ENCODE measurements around the gene GALNT11.

Gene GALNT11

GRCh38 chr7:152158801-152159587 lies 133.5 kb downstream of the GALNT11 start:
- DNase-seq: no peak

DNA sequence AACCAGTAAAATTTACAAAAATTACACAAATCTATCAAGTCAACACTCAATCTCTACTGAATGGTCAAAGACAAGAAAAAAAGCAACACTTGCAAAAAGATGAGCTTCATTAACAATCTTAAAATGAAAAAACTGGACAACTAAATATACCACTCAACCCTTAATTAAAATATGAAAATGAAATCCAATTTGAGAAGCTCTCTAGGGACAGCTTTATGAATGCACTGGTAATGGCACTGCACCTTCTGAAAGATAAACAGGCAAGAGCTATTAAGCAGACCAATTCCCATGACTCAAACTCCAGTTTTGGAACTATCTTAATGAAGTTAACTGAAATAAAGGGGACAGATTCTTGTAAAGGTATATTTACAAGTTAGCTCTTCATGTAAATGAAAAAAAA lies 135.7 kb downstream of the GALNT11 start:
- DNase-seq: no peak

- DNase-seq: no peak
These were observed 136.8 kb downstream of the GALNT11 start for GRCh38 chr7:152162287-152162686.

Measured in CD4-positive, alpha-beta T cell treated with Interleukin-17A for 1 hour (primary cell).